Fibroblast of the aortic adventitia (primary cell): Measurements from ENCODE around the gene KCNT2. TPM values are rescaled to one million over a fixed set of nuclear protein-coding genes. Genes with fewer than 3 reads are reported as not detected.

ENCODE experiments used
- DNase-seq: peaks from one replicate; pipeline ENCODE4 v3.0.0-alpha.2; 2010; ENCODE audit warnings: low read depth
- H3K4me3 ChIP-seq: 2 replicates; pipeline ENCODE4 v1.5.1; 2011; ENCODE audit warnings: low read depth, mild to moderate bottlenecking, control low read depth, low read length, moderate library complexity
- CTCF ChIP-seq: IDR thresholded peaks from 2 replicates; pipeline ENCODE4 v1.5.1; 2011; ENCODE audit warnings: mild to moderate bottlenecking, low read length, control low read depth, inconsistent platforms; ENCODE audit not compliant: insufficient read depth
- total RNA-seq: library from RNA; depleted of rRNA; stranded (reverse); fragments of >200 nt; gene quantifications from 2 replicates; pipeline ENCODE4 v1.2.3, GENCODE V29; 2012; ENCODE audit warnings: low replicate concordance

The KCNT2 gene
- total RNA-seq, 1 donor = 8.0 TPM

- no peak overlapping the region for H3K4me3 ChIP-seq
- TF ChIP-seq CTCF = no peak
- DNase-seq = no peak
Measured at GRCh38 chr1:196488579-196488978, 119.7 kb downstream of the KCNT2 start.

GRCh38 chr1:196486346-196486745, 121.9 kb downstream of the KCNT2 start:
- no peak for TF ChIP-seq CTCF
- no peak overlapping the region for H3K4me3 ChIP-seq
- DNase-seq = no peak

DNA sequence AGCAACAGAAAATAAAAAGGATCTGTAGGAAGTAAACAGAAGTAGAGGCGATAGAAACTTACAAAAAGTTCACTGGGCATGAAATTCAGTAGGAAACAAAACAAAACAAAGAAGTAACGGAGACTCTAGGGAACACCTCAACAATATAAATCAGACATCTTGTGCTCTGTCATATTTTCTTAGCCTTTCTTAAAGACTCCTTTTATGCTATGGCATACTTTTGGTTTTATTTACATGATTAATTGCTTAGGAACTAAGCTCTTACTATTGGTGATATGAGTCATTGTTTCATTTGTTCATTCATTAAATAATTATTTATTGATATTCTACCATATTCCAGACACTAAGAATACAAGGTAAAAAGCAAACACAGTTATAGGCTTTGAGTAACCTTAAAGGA, 126.6 kb downstream of the KCNT2 start:
- no peak overlapping the region for H3K4me3 ChIP-seq
- DNase-seq = no peak
- TF ChIP-seq CTCF = no peak

DNA sequence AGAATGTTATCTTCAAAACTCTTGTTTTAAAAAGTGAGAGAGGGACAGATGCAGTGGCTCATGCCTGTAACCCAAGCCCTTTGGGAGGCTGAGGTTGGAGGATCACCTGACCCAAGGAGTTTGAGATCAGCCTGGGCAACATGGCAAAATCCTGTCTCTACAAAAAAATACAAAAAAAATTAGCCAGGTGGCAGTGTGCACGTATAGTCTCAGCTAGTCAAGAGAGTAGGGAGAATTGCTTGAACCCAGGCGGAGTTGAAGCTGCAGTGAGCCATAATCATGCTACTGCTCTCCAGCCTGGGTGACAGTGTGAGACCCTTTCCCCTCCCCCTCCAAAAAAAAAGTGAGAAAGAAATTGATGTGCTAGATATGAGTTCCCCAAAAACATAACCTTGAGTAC, 131.0 kb downstream of the KCNT2 start:
- no peak overlapping the region for H3K4me3 ChIP-seq
- TF ChIP-seq CTCF = no peak
- DNase-seq = no peak

DNA sequence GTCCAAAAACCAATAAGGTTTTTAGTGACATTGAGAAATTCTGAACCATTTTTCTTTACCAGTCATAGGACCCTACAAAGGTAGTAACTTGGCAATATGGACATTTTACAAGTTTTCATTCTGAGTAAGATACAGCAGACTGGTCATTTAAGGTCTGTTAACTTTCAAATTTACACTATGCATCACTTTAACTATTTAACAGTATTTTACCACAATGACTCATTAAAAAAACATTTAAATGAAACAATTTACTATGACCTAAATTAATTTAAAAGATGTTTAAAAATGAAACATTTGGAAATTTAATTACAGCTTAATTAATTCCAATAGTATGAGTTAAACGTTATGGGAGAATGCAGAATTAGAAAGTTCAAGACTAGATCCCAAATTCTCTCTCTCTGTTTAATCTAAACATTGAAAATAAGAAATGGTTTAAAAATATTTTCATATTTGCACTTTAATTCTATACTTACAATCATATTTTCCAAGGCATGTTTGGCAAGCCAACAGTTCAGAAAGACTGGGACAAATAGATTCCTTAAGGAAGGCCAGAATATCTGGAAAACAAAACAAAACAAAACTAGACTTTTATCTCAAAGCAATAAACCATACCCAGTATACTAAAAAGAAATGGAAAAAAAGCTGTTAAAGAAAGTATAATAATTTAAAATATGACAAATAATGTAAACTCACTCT, 140.9 kb downstream of the KCNT2 start:
- TF ChIP-seq CTCF = no peak
- no peak for DNase-seq
- H3K4me3 ChIP-seq = no peak overlapping the region

DNA sequence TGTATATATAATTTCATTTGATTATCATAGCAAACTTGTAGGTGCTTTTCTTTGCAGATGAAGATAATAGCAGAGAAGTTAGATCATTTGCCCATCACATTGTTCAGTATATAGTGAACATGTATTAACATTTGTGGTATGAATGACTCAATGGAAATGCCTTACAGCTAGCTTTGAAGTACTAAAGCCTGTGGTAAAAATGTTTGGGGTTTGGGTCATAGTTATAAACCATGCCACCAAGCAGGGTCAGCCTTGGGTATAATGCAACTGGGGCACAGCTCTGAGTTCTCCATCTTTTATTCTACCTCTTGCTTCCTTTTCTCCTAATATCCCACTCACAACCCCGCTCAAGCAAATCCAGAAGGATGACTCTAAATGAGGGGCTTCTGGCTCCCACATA, 141.6 kb downstream of the KCNT2 start:
- DNase-seq = peak; percentile 52
- no peak overlapping the region for H3K4me3 ChIP-seq

More for the DNA sequence above, 141.6 kb downstream of the KCNT2 start:
- TF ChIP-seq CTCF = no peak
